Stimulated activated CD4-positive, alpha-beta T cell treated with anti-CD3 and anti-CD28 coated beads, Interleukin-15, amount 100 ng/mL, for 1 hour (primary cell): ENCODE measurements around the gene CYP2W1.
"Not testable (repeated sequence)": the region's sequence is repeated elsewhere in the genome, so short reads cannot be mapped to it uniquely, and the experiment has no call there.

ENCODE experiments used
- DNase-seq, 2 donors: peaks; one replicate each; pipeline ENCODE4 v3.0.0-alpha.2; 2020; ENCODE audit warnings: low read depth in 1 of 2, low spot score in 1 of 2

The CYP2W1 gene, protein sequence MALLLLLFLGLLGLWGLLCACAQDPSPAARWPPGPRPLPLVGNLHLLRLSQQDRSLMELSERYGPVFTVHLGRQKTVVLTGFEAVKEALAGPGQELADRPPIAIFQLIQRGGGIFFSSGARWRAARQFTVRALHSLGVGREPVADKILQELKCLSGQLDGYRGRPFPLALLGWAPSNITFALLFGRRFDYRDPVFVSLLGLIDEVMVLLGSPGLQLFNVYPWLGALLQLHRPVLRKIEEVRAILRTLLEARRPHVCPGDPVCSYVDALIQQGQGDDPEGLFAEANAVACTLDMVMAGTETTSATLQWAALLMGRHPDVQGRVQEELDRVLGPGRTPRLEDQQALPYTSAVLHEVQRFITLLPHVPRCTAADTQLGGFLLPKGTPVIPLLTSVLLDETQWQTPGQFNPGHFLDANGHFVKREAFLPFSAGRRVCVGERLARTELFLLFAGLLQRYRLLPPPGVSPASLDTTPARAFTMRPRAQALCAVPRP

DNA sequence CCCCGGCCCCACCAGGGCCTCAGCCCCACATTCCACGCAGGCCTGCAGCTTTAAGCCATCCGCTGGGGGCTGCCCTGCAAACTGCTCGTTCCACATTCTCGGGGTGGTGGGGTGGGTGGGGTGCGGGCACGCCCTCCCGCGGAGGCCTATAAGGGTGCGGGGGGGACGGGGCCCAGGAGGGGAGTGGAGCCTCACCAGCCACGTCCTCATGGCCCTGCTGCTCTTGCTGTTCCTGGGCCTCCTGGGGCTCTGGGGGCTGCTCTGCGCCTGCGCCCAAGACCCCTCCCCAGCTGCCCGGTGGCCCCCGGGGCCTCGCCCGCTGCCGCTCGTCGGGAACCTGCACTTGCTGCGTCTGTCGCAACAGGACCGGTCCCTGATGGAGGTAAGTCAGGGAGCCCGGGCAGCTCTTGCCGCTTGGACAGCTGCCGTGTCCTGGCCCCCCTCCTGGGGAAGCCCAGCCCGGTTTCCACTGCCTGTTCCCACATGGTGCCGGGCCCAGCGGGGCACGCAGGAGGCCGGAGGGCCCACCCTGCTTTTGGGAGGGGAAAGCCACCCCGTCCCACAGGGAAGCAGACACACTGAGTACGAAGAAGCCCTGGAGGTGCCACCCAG, at the start of gene CYP2W1:
Gene CYP2W1, plus strand, starts transcription at position 178 of the 612 bp plus-strand sequence. Its CDS starts 31 bp downstream, at position 209.
- no peak for DNase-seq

DNA sequence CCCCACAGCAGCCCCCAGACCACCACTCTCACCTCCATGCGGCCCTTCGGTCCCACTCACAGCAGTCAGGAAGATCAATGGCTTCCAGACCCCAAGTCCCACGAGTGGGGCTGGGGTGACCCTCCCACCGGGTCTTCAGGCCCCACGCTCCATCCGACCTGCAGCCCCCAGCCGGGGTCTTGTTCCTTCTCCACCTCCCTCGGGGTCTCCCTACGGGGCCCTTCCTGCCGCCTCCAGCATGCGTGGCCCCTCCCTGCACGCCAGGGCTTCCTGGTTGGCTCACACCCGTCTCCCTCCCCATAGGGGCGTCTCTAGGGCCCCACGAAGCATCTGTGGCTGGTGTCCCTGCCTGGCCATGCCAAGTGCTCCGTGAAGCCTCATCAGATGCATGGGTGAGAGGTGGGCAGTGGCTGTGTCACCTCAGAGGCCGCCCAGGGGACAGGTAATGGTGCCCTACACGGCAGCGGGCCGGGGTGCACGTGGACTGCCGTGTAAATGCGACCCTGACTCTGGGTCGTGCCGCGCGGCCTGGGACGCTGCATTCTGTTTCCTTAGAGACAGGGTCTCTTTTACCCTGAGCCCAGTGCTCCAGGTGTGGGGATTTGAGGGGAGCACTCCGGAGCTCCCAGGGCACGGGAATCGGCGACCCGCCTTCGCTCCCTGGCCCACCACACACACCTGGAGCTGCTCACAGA, 48.4 kb upstream of the CYP2W1 start:
- DNase-seq: no peak

DNA sequence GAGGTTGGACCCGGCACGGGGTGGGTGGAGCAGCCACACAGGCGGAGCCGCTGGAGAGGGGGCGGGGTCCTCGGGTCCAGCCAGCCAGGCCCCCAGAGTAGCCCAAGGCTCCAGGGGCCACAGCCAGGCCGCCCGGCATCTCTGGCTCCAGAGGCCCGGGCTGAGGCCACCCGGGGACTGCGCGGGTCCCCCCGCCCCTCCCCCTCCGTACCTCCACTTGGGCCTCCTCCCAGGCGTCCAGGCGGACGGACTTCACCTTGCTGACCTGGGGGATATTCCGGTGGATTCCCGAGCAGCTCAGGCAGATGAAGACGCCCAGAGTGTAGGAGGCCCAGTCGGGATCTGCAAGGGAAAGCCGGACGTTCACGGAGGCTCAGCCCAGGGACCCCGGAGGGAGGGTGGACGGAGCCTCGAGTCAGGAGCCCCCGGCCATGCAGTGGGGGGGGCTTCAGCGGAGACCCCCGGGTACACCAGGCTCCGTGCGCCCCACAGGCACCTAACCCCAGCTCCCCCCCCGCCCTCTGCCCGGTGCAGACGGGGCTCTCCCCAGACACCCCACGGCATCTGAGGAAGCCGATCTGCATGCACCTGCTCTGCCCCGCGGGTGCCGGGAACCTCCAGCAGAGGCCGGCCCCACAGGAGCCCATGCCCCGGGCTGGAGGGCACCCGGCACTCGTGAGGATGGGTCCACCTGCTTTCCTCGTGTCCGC, 47.7 kb upstream of the CYP2W1 start:
- no peak for DNase-seq

DNA sequence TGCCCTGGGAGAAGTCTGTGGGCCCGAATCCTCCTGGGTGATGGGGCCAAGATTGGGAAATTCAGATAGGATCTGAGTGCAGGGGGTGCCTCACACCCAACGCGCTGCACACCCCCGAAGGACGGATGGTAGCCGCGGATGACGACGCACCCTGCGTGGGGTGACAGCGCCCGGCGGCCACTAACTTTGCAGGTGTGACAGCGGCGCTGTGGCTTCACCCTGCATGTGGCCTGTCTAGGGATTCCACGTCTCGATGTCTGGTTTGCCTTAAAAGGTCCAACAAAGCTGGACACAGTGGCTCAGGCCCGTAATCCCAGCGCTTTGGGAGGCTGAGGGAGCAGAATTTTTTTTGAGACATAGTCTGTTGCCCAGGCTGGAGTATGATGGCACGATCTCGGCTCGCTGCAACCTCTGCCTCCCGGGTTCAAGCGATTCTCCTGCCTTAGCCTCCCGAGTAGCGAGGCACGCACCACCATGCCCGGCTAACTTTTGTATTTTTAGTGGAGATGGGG, 47.1 kb upstream of the CYP2W1 start:
- DNase-seq: no peak

DNA sequence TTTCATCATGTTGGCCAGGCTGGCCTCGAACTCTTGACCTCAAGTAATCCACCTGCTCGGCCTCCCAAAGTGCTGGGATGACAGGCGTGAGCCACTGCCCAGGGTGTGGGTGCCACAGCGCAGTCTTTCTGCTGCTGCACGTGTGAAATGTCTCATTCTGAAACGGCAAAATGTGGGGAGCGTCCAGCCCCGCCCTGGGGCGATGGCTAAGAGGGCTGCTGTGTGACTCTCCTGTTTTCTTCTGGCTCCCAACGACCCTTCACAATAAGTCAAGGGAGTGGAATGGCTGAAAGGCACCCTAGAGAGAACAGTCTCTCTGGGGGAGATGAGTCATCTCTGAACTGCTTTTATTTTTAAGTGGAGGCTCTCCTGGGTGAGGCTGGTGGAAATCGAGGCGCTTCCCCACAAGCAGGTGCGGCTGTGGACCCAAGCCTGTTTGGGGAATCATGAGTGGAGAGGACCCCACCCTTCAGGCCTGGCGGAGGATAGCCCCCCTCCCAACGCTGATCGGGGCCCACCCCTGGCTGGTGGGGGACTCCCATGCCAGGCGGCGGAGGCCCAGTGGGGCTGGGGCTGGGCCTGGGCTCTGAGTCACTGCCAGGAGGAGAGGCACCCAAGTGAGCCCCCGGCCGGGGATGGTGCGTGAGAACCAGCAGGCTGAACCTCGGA, 46.5 kb upstream of the CYP2W1 start:
- no peak for DNase-seq

DNA sequence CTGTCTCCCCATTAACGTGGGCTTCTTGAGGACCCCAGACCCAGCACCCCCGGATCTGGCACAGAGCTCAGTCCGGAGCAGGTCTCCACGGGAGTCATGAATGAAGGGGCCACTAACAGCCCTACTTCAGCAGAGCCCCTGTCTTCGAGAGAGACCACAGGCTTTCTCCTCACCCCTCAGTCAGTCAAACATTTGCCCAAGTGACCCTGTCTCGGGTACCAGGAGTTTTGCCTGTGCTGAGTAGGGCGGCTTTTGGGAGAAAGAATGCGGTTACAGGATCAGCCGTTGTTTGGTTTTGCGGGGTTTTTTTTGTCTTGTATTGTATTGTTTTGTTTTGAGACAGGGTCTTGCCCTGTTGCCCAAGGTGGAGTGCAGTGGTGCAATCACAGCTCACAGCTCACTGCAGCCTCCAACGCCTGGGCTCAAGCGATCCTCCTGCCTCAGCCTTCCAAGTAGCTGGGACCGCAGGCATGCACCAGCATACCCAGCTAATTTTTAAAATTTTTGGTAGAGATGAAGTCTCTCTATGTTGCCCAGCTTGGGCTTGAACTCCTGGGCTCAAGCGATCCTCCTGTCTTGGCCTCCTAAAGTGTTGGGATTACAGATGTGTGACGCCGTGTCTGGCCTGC, 45.0 kb upstream of the CYP2W1 start:
- DNase-seq: no peak

DNA sequence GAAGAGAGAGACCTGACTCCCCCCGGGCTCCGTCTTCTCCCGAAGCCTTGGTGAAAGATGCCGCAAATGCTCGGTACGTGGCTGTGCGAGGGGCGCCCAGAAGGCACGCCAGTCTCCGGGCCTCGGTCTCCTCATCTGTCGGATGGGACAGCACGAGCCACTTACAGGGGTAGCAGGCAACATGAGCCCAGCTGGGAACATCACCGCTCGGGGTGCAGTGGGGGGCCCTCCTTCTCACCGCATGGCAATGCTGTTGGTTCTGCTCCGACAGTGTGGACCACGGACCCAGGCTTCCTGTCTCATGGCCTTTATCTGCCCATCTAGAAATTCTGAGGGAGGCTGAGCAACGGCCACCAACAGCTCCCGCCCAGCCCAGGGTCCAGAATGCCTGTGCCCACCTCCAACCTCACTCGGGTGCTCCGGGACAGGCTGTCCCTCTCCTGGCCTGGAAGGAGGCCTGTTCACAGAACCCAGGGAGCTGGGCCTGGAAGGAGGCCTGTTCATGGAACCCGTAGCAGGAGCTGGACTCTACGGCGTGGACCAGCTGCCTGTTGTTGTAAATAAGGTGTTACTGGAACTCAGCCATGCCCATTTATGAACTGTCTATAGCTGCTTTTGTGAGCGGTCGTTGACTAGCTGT, 44.3 kb upstream of the CYP2W1 start:
- no peak for DNase-seq

DNA sequence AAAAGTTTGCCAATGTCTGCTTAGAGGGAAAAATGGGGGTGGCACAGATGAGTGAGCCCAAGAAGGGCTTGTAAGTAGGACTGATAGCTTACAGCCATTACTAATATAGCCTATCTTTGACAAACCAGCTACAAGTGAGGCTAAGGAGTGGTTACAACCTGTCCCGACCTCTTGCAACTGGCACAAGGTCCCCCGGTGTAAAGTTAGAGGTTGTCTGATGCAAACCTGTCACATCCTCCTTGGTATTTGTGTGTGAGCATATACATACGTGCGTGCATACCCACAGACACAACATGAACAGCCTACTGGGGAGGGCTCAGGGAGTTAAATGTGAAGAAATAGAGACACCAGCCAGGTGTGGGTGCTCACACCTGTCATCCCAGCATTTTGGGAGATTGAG, 43.1 kb upstream of the CYP2W1 start:
- no peak for DNase-seq

DNA sequence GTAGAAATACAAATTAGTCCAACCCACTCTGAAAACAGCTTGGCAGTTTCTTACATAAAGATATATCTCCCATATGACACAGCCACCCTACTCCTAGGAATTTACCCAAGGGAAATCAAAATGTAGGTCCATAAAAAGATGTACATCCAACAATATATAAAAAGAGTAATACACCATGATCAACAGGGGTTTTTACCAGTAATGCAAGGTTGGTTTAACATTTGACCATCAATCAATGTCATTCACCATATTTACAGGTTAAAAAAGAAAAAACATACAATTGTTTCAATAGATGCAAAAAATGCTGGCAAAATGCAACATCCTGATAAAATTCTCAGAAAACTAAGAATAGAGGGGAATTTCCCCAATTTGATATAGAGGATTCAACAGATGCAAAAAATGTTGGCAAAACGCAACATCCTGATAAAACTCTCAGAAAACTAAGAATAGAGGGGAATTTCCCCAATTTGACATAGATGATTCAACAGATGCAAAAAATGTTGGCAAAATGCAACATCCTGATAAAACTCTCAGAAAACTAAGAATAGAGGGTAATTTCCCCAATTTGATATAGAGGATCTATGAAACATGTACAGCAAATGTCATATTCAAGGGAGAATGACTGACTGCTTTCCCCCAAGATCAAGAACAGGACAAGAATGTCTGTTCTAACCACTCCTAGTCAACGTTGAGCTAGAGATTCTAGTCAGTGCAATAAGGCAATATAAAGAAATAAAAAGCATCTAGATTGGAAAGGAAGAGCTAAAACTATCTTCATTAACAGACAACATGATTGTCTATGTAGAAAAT, 42.2 kb upstream of the CYP2W1 start:
- DNase-seq: no peak

DNA sequence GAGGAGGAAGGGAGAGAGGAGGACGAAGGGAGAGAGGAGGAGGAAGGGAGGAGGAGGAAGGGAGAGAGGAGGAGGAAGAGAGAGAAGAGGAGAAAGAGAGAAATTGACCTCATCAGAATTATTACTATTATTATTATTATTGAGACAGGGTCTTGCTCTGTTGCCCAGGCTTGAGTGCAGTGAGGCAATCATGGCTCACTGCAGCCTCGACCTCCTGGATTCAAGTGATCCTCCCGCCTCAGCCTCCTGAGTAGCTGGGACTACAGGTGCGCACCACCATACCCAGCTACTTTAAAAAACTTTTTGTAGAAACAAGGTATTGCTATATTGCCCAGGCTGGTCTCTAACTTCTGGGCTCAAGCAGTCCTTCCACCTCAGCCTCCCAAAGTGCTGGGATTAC, 39.2 kb upstream of the CYP2W1 start:
- DNase-seq: not testable (repeated sequence)

DNA sequence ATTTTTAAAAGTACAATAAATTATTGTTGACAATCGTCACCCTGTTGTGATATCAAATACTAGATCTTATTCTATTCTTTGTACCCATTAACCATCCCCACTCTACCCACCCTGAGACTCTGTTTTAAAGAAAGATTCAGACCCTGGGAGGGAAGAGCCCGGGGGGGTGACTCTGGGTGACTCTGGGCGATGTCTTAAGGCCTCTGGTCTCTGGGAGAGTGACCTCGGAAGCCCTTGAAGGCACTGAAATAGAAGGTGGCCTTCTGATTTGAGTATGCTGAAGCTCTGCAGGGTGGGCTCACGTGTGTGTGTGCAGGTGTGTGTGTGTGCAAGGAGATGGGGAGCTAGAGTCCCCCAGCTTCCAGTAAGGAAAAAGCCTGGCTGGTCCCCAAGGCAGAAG, 38.2 kb upstream of the CYP2W1 start:
- DNase-seq: no peak

DNA sequence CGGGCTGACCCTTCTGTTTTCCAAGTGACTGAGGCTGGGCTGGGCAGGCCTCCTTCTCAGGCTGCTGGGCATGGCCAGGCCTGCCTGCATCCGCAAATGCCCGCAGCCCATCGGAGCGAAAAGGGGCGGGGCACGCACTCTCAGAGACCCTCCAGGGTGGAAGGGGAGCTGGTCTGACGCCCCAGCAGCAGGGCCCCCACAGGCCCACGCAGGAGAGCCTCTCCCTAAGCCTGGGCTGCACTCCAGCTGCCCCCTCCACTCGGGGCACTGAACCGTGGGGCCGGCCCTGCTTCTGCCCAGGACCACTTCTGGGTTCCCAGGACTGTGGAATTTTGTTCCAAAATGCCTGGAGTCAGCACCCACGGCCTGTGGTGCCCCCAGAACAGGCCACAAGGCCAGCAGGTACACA, 37.8 kb upstream of the CYP2W1 start:
- no peak for DNase-seq

DNA sequence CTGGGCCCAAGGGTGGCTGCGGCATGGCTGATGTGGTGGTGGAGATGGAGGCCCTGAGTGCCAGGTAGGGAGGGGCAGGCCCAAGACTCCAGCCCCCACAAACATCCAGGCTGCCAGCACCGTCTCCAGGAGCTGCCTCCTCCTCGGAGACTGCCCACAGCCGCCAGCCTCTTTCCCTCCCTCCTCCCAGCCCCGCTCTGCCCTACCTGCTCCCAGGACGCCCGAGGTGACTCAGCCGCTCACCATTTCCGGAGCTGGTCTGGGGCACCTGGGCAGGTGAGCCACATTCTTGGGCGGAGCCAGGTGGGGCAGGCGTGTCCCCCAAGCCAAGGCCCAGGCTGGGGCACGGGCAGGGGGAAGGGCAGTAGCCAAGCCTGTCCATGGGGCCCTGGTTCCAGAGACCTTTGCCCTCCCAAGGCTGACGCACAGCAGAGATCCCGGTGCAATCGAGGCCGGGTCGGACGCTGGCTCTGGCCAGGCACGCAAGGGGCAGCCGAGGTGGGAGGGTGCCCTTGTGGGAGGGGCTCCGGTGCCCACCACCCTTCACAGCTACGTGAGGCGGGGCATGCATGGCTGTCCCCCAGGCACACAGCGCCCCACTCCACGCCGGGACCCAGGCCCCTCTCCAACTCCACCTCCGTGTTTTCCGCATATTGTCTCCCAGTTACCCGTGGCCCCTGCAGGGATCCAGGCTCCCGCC, 37.3 kb upstream of the CYP2W1 start:
- no peak for DNase-seq

DNA sequence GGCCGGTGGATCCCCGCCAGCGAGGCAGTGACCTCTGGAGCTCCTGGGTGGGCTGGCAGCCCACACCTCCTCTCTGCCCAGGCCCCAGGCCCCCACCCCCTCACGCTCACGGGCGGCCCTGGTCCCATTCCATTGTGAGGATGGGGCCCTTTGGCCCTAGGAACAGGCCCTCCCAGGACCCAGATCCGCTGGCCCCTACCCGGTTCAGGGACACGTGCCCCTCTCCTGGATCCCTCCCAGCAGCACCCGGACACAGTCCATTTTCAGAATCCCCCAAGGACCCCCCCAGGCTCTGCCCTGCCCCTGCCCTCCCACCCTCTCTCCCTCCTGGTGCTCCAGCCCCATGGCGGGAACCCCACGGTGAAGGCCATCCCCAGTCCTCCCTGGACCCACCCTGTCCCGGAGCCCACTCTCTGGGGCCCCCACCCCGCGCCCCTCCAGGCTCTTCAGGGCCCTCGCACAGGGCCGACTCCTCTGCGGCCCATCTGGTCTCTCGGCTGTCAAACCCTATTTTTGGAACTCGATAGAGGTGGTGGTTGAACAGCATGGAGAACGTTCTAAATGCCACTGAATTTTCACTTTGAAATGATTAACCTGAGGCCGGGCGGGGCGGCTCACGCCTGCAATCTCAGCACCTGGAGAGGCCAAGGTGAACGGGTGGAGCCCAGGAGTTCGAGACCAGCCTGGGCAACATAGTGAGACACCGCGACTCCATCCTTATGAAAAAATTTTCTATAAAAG, 36.6 kb upstream of the CYP2W1 start:
- no peak for DNase-seq

DNA sequence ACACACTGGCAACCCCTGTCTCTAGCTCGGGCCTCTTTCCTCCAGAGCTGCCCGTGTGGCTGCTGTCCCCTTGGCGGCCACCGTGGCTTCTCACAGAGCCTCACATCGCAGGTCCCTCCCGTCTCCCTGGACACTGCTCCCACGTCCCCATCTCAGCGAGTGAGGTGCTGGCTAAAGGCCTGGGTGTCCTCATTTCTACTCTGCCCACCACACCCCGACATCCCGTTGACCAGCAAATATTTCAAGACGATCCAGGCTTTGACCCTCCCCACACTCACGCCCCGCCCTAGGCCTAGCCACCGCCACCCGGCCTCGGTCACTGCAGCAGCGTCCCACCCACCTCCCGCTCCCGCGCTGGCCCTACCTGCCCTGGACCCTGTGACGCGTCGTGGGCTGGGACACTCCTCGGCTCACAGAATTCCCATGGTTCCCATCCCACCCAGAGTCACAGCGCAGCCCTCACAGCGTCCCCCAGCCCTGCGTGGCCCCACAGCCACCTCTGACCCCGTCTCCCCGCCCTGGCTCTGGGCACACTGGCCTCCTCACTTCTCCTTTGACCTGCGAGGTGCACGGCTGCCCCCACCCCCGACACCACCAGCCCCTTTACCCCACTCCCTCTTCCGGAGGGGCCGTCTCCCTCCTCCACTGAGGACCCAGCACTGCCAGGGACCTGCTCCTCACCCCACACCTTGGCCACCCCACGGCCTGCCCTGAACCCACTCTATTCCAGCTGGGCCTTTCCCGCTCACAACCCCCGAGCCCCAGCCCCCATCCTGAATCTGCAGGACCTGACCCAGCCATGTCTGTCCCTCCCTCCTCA, 35.4 kb upstream of the CYP2W1 start:
- DNase-seq: no peak

DNA sequence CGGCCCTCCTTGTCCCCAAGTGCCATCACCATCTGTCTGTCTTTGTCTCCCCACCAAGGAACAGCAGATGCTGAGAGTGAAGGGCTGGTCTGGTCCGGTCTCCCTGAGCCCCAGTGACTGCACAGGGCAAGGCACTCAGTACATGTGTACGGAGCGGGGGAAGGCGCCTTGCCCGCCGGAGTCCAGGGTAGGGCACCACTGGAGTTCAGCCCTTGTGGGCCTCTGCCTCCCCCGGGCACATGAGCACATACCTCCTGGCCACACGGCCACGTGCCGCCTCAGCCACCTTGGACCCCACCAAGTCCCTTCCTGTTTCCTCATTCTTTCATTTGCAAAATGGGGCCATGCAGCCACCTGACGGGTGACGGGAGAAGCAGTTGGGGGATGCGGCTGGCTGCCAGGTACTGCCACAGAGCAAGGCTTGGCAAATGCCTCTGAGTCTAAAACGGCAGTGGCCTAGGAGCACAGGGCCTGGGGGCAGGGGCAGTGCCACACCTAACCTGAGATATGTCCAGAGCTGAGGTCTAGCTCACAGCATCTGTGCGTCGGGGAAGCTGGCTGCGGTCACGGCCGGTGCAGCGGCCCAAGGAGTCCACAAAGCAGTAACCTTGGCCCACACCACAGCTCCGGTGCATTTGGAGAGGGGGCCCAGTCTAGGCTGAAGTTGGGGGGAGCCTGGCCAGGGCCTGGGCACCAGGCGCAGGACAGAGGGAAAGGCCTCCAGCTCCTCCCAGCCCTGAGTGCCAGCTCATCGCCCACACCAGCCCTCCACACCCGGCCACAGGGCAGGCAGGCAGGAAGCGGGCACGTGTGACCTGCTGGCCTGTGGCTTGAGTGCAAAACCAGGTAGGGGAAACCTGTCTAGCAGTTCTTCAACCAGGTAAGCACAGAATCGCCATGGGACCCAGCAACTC, 33.7 kb upstream of the CYP2W1 start:
- DNase-seq: no peak
